Measurements from ENCODE around the gene SRGAP3.
"Not testable (repeated sequence)": the region's sequence is repeated elsewhere in the genome, so short reads cannot be mapped to it uniquely, and the experiment has no call there.

DNA sequence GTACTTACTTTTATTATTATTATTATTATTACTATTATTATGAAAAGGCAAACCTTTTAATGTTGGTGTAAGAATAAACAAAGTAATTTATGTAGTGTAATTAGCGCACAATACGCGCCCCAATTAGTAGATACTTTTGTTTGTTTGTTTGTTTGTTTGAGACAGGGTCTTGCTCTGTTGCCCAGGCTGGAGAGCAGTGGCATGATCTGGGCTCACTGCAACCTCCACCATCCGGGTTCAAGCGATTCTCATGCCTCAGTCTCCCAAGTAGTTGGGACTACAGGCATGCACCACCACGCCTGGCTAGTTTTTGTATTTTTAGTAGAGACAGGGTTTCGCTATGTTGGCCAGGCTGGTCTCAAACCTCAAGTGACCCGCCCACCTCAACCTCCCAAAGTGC, 32.1 kb upstream of the SRGAP3 start:
- TF ChIP-seq POLR2A, POLR2AphosphoS5 (IDR thresholded peaks at IDR 0.05; ENCODE audit: low read depth, low read length): not testable (repeated sequence)
